Iris pigment epithelial cell (primary cell): Measurements from ENCODE around the gene CENPB.
A peak's percentile ranks its signal among the peaks of the same experiment; 100 is the strongest.

Experiments used
- DNase-seq: peaks from one replicate; pipeline ENCODE4 v3.0.0-alpha.2; 2011; ENCODE audit warnings: low read depth

Gene CENPB

GRCh38 chr20:3748073-3748472 lies 38.5 kb downstream of the CENPB start:
- no peak for DNase-seq

GRCh38 chr20:3747471-3747870 lies 39.1 kb downstream of the CENPB start:
- DNase-seq, result no peak

GRCh38 chr20:3745686-3746173 lies 40.8 kb downstream of the CENPB start:
- no peak for DNase-seq

GRCh38 chr20:3744806-3745685 lies 41.5 kb downstream of the CENPB start:
- peak; percentile 58 for DNase-seq

GRCh38 chr20:3744037-3744436 lies 42.5 kb downstream of the CENPB start:
- no peak for DNase-seq

DNA sequence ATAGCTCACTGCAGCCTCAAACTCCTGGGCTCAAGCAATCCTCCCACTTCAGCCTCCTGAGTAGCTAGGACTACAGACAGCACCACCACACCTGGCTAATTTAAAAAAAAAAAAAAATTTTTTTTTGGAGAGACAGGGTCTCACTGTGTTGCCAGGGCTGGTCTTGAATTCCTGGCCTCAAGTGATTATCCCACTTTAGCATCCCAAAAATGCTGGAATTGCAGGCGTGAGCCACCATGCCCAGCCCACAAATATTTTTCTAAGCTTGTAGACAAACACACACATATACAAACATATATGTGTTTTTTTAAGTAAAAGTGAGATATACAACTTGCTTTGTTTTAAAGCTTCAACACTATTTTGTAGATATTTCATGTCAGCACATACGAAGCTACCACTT lies 43.3 kb downstream of the CENPB start:
- no peak for DNase-seq

GRCh38 chr20:3741836-3742458 lies 44.6 kb downstream of the CENPB start:
- DNase-seq, result no peak

DNA sequence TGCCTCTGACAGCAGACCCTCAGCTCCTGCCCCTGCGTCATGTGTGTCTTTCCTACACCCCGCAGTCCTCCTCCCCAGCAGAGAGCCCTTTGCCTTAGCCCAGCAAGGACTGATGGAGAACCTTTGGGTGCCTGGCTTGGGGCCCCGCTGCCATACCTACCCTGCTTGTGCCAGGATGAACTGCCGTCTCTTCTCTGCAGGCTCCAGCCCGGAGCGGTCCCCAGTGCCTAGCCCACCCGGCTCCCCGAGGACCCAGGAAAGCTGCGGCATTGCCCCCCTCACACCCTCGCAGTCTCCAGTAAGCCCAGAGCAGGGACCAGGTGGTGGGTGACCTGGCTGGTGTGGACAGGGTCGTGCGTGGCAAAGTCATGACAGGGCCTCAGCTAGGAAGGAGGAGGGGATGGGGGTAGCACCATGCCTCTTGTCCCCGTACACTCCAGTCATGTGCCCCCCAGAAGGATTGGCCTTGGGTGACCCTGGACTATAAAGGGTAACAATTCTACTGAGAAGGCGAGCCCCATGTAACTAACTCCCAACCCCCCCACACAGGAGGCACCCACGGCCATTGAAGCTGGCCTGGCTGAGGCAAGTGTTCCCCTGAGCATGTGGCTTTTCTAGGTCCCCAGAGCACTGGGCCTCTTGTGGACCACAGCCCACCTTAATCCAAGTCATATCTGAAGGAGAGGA lies 45.8 kb downstream of the CENPB start:
- no peak for DNase-seq

DNA sequence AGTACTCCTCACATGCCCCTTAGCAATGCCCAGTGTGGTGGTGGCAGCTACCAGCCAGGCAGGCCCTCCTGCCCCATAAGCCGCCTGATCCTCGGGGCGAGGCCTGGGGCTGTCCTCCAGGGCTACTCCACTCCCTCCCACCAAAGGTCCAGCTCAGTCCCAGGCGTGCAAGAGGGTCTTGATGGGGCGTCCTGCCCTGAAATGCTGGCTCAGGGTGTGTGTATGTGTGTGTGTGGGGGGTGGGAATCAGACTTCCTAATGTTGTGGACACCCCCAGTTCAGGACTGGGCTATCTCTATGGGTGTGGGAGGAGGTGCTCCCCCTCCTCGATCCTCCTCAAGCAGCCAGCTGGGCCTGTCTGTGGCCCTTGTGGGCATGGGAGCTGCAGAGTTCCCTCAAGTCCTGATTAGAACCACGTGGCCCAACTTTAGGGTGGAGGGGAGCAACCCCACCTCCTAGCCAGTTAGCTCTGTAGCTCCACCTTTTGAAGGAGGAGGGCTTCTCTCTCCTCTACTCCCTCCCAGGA lies 46.6 kb downstream of the CENPB start:
- DNase-seq, result no peak

DNA sequence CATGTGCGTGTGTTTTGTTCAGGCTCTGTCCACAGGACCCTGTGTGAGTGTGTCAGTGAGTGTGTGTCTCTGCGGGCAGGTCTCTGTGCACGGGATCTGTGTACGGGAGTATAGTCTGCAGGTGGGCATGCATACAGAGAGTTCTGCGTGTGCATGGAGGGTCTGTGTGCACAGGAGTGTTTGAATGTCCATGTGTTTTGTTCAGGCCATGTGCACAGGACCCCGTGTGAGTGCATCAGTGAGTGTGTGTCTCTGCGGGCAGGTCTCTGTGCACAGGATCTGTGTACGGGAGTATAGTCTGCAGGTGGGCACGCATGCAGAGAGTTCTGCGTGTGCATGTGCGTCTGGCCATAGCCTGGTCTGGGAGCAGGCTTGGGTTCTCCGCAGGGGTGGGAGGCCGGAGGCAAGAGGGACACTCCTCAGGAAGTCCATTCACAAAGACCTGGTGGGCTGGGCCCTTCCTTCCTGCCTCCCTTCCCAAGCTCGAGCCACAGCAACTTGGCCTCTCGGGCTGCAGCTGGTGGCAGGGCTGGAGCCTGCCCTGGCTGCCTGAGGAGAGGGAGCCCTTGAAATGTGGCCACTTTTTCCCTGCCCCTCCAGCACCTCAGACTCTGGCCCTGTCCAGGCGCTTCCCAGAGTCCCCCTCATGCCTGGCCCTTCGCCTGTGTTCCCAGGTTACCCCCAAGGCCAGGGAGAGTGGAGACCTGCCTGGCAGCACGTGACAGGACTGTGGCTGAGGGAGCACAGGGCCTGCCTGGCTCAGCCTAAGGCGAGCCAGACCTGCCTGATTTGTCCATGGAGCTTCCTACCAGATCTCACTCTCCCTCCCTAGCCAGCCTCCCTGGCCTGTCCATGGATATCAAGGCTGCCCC lies 47.2 kb downstream of the CENPB start:
- no peak for DNase-seq

DNA sequence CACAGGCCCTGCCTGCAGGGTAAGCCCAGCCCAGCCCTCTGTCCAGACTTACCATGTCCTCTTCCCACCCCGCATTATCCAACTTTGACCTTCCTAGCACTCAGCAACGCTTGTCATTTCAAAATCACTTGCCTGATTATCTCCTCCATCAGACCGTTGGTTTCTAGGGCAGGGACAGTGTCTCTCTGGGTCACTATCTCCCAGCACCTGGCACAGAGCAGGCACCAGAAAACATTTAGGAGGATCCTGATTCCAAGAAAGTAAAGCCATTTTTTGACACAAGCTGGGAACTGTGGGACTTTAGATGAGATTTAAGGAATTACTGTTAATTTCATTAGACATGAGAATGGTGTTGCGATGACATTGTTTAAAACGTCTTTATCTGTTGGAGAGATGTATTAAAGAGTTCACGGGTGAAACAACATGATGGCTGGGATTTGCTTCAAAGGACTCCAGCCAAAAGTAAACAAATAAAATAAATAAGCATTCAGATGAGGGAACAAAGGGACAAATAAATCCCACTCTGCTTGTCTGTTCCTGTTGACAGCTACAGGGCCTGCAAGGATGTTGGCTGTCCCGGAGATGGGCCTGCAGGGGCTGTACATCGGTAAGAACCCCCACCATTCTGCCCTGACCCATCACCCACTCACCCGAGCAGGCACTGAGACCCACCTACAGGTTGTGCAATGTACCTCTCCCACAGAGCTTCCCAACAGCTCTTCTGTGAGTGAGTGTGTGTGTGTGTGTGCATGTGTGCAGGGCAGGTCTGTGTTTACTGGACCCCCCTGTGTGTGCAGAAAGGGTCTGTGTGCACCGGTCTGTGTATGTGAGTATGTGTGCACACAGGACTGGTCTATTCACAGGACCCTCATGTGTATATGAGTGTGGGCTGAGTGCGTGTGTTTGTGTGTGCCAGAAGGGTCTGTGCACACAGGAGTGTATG lies 48.2 kb downstream of the CENPB start:
- peak; percentile 16 for DNase-seq

DNA sequence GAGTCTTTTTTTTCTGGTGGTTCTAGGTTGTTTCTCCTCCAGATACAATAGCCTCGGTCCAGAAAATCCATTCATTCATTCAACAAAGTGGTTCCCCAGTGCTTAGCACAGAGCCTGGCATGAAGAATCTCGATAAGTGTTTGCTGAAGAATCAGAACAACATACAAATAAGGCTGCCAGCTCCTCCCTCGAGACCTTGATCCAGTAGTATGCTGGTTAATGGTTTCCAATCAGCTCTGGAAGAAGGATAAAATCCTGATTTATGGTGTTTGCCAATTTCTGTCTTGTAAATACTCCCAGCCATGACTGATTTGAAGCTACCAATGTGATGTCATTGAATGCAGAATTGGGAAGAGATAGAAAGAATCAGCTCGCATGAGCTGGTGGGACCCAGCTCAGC lies 50.8 kb downstream of the CENPB start:
- no peak for DNase-seq

GRCh38 chr20:3734111-3734843 lies 52.3 kb downstream of the CENPB start:
- DNase-seq, result no peak
